HEK293 (cell line): Measurements from ENCODE around the gene RABEPK.

ENCODE experiments used
- CTCF ChIP-seq: fragments of 450-650 bp; formaldehyde crosslinking; IDR thresholded peaks from 2 replicates; pipeline ENCODE4 v1.5.1; 2016; ENCODE audit warnings: missing biosample characterization, missing genetic modification characterization
- SP3 ChIP-seq: fragments of 450-650 bp; formaldehyde crosslinking; IDR thresholded peaks from 2 replicates; pipeline ENCODE4 v1.5.1; 2016; ENCODE audit warnings: missing biosample characterization, missing genetic modification characterization
- ZBTB44 ChIP-seq: fragments of 450-650 bp; IDR thresholded peaks from 2 replicates; pipeline ENCODE4 v1.5.1; 2018; ENCODE audit warnings: missing biosample characterization, mild to moderate bottlenecking, missing genetic modification characterization
- ZNF169 ChIP-seq: fragments of 450-650 bp; formaldehyde crosslinking; IDR thresholded peaks from 2 replicates; pipeline ENCODE4 v1.5.1; 2016; ENCODE audit warnings: missing biosample characterization, missing genetic modification characterization
- ZNF202 ChIP-seq: fragments of 450-650 bp; formaldehyde crosslinking; IDR thresholded peaks from 2 replicates; pipeline ENCODE4 v1.5.1; 2016; ENCODE audit warnings: missing biosample characterization, missing genetic modification characterization, borderline replicate concordance
- ZNF274 ChIP-seq, 2 experiments: fragments of 200-500 bp in 1 of 2; fragments of 450-650 bp in 1 of 2; sonication (Bioruptor generic) in 1 of 2; formaldehyde crosslinking in 1 of 2; IDR thresholded peaks; 2 replicates each; pipeline versions ENCODE4 v1.5.1 to v1.6.1; 2014 to 2016; ENCODE audit warnings: borderline replicate concordance in 1 of 2, inconsistent platforms in 1 of 2, low read length in 1 of 2, missing biosample characterization in 1 of 2, missing genetic modification characterization in 1 of 2
- ZNF48 ChIP-seq: fragments of 450-650 bp; formaldehyde crosslinking; IDR thresholded peaks from 2 replicates; pipeline ENCODE4 v1.5.1; 2016; ENCODE audit warnings: missing biosample characterization, missing genetic modification characterization

- TF ChIP-seq ZNF48 (tag by site-specific recombination) (no peak), SP3 (tag by site-specific recombination) (no peak), CTCF (no peak), ZNF169 (tag by site-specific recombination) (no peak), ZNF202 (tag by site-specific recombination) (no peak), ZBTB44 (tag by site-specific recombination) (no peak), ZNF274 (IDR thresholded peaks at IDR 0.05; ENCODE audit: low read length) (no peak), ZNF274 (tag by site-specific recombination; IDR thresholded peaks at IDR 0.05; ENCODE audit: borderline replicate concordance) (no peak)
Measured at GRCh38 chr9:125151730-125152129, 48.6 kb upstream of the RABEPK start.
